HL-60/S4 treated with retinoic acid at 250 ng/mL for 4 days and 3 days (cell line): ENCODE results near the gene SHISA3.

Experiments used
- in situ Hi-C: fragments of 300-500 bp; cut with MboI; formaldehyde crosslinking; loops from 2 replicates; pipeline ENCODE4 v1.7.0; 2022; ENCODE audit warnings: low sequenced_read_pairs

The SHISA3 gene

GRCh38 chr4:42442601-42443000 is 45.3 kb downstream of the SHISA3 start:
- in situ Hi-C loops, result no loop called here

- in situ Hi-C loops, result no loop called here
Observed at GRCh38 chr4:42445038-42445437, 47.8 kb downstream of the SHISA3 start.

- in situ Hi-C loops, result no loop called here
Observed at GRCh38 chr4:42446823-42447222, 49.5 kb downstream of the SHISA3 start.
